Measurements from ENCODE around the gene PSTPIP1. TPM values are rescaled to one million over a fixed set of nuclear protein-coding genes. Genes with fewer than 3 reads are reported as not detected.

Gene PSTPIP1
- total RNA-seq, 2 experiments from 2014 or later: 79.4 to 82.7 TPM

DNA sequence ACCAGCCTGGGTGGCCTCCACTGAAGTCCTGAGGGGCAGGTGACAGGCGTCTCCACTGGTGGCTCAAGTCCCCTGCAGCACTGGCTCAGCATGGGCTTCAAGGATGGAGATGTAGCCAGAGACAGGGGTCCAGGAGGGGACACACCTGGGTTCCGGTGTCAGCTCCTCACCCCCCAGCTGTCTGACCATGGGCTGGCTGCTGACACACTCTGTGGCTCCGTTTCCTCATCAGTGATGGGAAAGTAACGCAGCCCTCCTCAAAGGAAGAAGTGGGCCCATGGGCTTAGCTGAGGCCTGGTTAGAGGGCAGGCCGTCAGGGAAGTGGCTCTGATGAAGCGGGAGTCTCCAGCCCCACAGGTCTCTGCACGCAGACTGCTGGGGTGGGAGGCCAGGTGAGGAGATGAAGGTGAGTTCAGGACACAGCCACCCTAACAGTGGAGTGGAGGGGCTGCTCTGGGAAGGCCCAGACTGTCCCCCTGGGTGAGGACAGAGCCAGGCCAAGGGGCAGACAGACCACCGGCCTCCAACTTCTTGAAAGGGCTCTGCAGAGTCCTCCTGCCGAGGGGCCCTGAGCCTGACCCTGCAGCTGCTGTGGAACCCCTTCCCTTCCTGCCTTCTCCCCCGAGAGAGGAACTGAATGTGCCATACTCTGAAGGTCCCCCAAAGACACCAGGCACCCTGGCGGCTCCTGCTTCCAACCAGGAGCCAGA, 24.0 kb downstream of the PSTPIP1 start:
- Histone ChIP-seq H3K27me3 (ENCODE audit: control insufficient read depth in 1 of 2, insufficient read depth in 2 of 2, low read length in 2 of 2) (no peaks in the 10 kb centered on the region), H3K27ac (ENCODE audit: low read depth in 1 of 2, low read length in 2 of 2) (peak overlapping the region; percentile 41 to 43), H3K4me1 (ENCODE audit: insufficient read depth, low read length) (peaks cover 100% of the 10 kb centered on the region), H3K9me3 (ENCODE audit: control insufficient read depth in 1 of 2, insufficient read depth in 1 of 2, low read length in 2 of 2) (no peaks in the 10 kb centered on the region), H3K4me3 (ENCODE audit: low read length) (no peak overlapping the region), H3K36me3 (ENCODE audit: insufficient read depth, low read length) (peaks cover 50% of the 10 kb centered on the region)
- TF ChIP-seq, protein P1, sequence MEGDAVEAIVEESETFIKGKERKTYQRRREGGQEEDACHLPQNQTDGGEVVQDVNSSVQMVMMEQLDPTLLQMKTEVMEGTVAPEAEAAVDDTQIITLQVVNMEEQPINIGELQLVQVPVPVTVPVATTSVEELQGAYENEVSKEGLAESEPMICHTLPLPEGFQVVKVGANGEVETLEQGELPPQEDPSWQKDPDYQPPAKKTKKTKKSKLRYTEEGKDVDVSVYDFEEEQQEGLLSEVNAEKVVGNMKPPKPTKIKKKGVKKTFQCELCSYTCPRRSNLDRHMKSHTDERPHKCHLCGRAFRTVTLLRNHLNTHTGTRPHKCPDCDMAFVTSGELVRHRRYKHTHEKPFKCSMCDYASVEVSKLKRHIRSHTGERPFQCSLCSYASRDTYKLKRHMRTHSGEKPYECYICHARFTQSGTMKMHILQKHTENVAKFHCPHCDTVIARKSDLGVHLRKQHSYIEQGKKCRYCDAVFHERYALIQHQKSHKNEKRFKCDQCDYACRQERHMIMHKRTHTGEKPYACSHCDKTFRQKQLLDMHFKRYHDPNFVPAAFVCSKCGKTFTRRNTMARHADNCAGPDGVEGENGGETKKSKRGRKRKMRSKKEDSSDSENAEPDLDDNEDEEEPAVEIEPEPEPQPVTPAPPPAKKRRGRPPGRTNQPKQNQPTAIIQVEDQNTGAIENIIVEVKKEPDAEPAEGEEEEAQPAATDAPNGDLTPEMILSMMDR (IDR thresholded peaks at IDR 0.05): no peak
- ATAC-seq (ENCODE audit: poor library complexity): no peak
- ChIA-PET POLR2A (interaction anchor here (0.6 to 8.5 kb wide), 3 partner anchors 23 to 65 kb away, joined by 3 to 124 read pairs (median 3); partner anchors contain the start of gene PSTPIP1), CTCF (interaction anchor here (1.7 kb wide), 1 partner anchor 45 kb away, joined by 5 read pairs; no protein-coding TSS in a partner anchor)
- Mint-ChIP-seq H3K36me3 (ENCODE audit: low read depth) (peaks cover 58% of the 10 kb centered on the region), H3K4me3 (no peak overlapping the region), H3K27ac (peak overlapping the region; percentile 93), H3K9me3 (no peaks in the 10 kb centered on the region), H3K4me1 (ENCODE audit: low read depth) (peaks cover 82% of the 10 kb centered on the region), H3K27me3 (no peaks in the 10 kb centered on the region)
- DNase-seq: no peak
- intact Hi-C loops (cut with DNase I, micrococcal nuclease): no loop called here

DNA sequence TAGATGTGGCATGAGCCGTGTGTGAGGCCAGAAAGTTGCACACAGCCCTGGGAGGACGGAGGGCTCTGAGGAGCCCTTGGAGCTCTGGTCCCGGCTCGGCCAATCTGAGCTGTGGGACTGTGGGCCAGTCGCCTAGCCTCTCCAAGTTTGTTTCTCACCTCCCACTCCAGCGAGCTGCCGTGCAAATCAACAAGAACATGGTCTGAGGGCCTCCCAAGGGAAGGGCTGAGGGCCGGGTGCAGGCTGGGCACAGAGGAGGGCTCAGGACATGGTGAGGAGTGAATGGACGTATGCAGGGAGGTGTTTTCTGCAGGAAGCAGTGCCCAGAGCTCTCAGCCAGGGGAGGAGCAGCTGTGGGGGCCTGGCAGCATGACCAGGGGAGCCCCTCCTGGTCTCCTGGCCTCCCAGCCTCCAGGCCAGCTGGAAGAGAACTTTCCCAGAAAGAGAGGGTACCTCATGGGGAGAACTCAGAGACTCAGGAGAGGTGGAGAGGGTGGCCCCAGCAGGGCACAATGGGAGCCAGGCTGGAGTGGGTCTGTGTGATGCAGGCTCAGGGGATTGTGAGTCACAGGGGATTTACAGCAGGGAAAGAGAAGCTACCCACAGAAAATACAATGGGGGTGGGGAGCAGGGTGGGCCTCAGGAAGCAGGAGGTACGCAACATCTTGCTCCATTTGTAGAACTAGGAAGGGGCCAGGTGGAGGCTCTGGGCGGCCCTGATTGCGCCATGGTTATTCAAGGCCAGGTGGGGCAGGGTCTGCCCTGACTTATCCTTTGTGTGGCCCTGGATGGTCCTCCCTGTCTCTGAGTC, 24.8 kb downstream of the PSTPIP1 start:
- Mint-ChIP-seq H3K9me3 (no peaks in the 10 kb centered on the region), H3K27me3 (no peaks in the 10 kb centered on the region), H3K4me3 (peak overlapping the region; percentile 15), H3K36me3 (ENCODE audit: low read depth) (peaks cover 64% of the 10 kb centered on the region), H3K4me1 (ENCODE audit: low read depth) (peaks cover 78% of the 10 kb centered on the region), H3K27ac (peak overlapping the region; percentile 93)
- H3K27me3 ChIP-seq (ENCODE audit: control insufficient read depth in 1 of 2, insufficient read depth in 2 of 2, low read length in 2 of 2): no peaks in the 10 kb centered on the region
- H3K4me3 ChIP-seq (ENCODE audit: low read length): no peak overlapping the region
- H3K4me1 ChIP-seq (ENCODE audit: insufficient read depth, low read length): peaks cover 100% of the 10 kb centered on the region
- H3K27ac ChIP-seq (ENCODE audit: low read depth in 1 of 2, low read length in 2 of 2): peak overlapping the region; percentile 41 to 43
- peaks cover 57% of the 10 kb centered on the region for H3K36me3 ChIP-seq (ENCODE audit: insufficient read depth, low read length)
- ChIA-PET CTCF (interaction anchor here (1.7 kb wide), 1 partner anchor 46 kb away, joined by 5 read pairs; no protein-coding TSS in a partner anchor), POLR2A (interaction anchor here (0.6 to 8.5 kb wide), 2 partner anchors 24 to 65 kb away, joined by 3 to 124 read pairs; partner anchors contain the start of gene PSTPIP1)
- intact Hi-C loops (cut with DNase I, micrococcal nuclease): loop anchor here in 1 of 2 experiments (5.0 kb wide), 1 partner anchor 117 kb away; no protein-coding TSS in a partner anchor
- no peaks in the 10 kb centered on the region for H3K9me3 ChIP-seq (ENCODE audit: control insufficient read depth in 1 of 2, insufficient read depth in 1 of 2, low read length in 2 of 2)
- peak in 2 of 14 experiments; percentile 52 to 63 for DNase-seq
- TF ChIP-seq, protein P1 (IDR thresholded peaks at IDR 0.05): no peak
- ATAC-seq (ENCODE audit: poor library complexity): no peak

DNA sequence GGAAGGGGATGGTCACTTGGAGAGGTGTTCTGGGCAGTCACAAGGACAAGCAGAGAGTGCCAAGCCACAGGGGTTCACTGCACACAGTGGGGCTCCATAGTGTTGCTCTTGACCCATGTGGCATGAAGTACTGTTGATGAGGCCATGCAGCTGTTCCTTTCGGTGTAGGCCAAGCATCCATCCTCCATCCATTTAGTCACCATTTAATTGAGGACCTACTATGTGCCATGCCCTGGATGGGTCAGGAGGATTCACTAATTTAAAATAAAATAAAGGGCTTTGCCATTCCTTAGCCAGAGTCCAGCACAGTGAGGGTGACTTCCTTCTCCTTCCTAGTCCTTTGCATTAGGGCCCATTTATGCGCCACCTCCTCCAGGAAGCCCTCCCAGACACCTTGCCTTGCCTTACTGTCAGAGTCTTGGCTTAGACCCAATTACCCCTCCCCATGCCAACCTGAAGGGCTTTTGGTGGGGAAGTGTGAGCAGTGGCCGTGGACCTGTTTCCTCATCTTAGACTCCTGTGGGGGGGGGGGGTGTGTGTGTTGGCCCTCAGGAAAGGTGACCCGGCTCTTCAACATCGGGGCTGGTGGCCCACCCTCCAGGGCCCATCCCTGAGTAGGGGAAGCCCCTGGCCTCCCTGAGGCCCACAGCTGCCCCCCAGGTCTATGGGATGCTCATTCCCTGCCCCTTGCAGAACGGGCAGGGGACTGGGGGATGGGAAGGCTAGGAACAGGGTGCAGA, 25.6 kb downstream of the PSTPIP1 start:
- peaks cover 70% of the 10 kb centered on the region for H3K4me1 Mint-ChIP-seq (ENCODE audit: low read depth)
- Histone ChIP-seq H3K36me3 (ENCODE audit: insufficient read depth, low read length) (peaks cover 65% of the 10 kb centered on the region), H3K4me1 (ENCODE audit: insufficient read depth, low read length) (peaks cover 99% of the 10 kb centered on the region), H3K4me3 (ENCODE audit: low read length) (no peak overlapping the region), H3K27me3 (ENCODE audit: control insufficient read depth in 1 of 2, insufficient read depth in 2 of 2, low read length in 2 of 2) (no peaks in the 10 kb centered on the region), H3K9me3 (ENCODE audit: control insufficient read depth in 1 of 2, insufficient read depth in 1 of 2, low read length in 2 of 2) (no peaks in the 10 kb centered on the region), H3K27ac (ENCODE audit: low read depth in 1 of 2, low read length in 2 of 2) (peak overlapping the region; percentile 29 to 43)
- ChIA-PET CTCF (interaction anchor here (1.7 to 4.8 kb wide), 2 partner anchors 47 kb away, joined by 5 to 30 read pairs; no protein-coding TSS in a partner anchor), POLR2A (interaction anchor here (1.4 to 8.5 kb wide), 3 partner anchors 24 to 45 kb away, joined by 3 to 124 read pairs (median 35); partner anchors contain the start of gene PSTPIP1)
- TF ChIP-seq, protein P1 (IDR thresholded peaks at IDR 0.05): no peak
- intact Hi-C loops (cut with DNase I, micrococcal nuclease): loop anchor here in 1 of 2 experiments (5.0 kb wide), 1 partner anchor 118 kb away; no protein-coding TSS in a partner anchor
- H3K4me3 Mint-ChIP-seq: no peak overlapping the region
- H3K36me3 Mint-ChIP-seq (ENCODE audit: low read depth): peaks cover 59% of the 10 kb centered on the region
- ATAC-seq (ENCODE audit: poor library complexity) (no peak), DNase-seq (no peak)
- H3K27ac Mint-ChIP-seq: peak overlapping the region; percentile 93
- no peaks in the 10 kb centered on the region for H3K27me3 Mint-ChIP-seq
- H3K9me3 Mint-ChIP-seq: no peaks in the 10 kb centered on the region

Measured in CD4-positive, alpha-beta T cell (primary cell).